T-helper 9 cell (primary cell): ENCODE data around the gene FBXO10.
A peak's percentile ranks its signal among the peaks of the same experiment; 100 is the strongest.
"Not testable (repeated sequence)": the region's sequence is repeated elsewhere in the genome, so short reads cannot be mapped to it uniquely, and the experiment has no call there.

Experiments used
- DNase-seq: peaks from one replicate; pipeline ENCODE4 v3.0.0-alpha.2; 2020
- total RNA-seq, 2 donors: gene quantifications; one replicate each; lab custom pipeline; 2026; lab: John Stamatoyannopoulos, UW

The FBXO10 gene, protein sequence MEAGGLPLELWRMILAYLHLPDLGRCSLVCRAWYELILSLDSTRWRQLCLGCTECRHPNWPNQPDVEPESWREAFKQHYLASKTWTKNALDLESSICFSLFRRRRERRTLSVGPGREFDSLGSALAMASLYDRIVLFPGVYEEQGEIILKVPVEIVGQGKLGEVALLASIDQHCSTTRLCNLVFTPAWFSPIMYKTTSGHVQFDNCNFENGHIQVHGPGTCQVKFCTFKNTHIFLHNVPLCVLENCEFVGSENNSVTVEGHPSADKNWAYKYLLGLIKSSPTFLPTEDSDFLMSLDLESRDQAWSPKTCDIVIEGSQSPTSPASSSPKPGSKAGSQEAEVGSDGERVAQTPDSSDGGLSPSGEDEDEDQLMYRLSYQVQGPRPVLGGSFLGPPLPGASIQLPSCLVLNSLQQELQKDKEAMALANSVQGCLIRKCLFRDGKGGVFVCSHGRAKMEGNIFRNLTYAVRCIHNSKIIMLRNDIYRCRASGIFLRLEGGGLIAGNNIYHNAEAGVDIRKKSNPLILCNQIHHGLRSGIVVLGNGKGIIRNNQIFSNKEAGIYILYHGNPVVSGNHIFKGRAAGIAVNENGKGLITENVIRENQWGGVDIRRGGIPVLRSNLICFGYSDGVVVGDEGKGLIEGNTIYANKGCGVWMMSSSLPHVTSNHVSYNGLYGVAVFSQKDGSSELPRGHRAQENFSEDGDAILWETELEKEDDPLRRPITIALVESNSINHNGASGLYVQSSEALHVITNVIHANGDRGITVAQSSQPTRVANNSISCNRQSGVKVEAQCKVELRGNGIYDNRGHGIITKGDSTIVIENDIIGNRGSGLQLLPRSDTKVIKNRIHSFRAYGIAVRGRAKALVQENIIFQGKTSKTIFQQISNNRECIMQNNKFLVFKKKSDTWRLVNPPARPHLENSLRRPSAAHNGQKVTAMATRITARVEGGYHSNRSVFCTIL
- 2.2 to 4.3 reads per million in 2 donors for total RNA-seq

DNA sequence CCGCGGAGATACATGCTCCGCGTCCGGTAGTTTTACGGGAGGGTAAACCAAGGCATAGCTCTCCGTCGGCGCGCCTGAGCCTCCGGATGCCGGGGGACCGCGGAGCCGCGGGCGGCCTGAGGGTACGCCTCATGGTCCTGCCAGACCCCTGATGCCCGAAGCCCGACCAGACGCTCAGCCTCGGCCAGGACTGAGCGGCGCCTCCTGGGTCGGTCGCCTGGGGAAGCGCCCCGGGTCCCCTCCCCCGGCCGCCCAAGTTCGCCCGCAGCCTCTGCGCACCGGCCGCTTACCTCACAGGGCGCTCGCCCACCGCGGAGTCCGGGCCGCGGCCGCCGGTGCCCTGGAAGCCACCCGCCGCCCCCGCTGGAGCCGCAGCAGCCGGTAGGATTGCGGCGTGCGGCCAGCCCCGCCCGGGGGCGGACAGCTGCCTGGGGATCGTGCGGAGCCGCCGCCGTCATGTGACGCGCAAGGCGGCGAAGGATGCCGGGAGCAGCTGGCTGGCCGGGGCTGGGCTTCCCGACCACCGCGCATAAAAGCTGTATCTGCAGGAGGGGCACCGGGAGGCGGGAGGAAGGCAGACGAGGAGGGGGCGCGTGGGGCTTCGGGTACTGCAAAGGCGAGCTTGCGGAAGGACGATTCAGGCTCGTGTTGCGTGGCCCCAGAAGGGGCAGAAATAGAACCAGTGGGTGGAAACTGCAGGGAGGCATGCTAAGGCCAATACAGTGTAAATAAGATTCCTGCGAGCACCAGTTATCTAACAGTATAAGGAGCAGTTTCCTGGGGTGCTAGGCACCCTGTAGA lies at the start of gene FBXO10:
Gene FBXO10 (minus strand): TSS at position 460 of the 801 bp plus-strand sequence. CDS start 34,612 bp downstream, outside the sequence.
- DNase-seq: peak; percentile 26

DNA sequence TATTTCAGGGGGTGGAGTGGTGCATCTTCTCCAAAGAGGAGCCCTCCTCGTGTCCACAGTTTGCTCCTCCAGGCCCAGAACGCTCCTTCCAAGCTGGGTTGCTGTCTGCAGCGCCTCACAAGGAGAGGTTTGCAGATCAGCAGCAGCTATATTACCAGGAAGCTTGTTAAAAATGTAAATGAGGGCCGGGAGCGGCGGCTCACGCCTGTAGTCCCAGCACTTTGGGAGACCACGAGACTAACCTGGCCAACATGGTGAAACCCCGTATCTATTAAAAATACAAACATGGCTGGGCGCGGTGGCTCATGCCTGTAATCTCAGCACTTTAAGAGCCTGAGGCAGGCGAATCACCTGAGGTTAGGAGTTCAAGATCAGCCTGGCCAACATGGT lies 49.6 kb upstream of the FBXO10 start:
- no peak for DNase-seq

DNA sequence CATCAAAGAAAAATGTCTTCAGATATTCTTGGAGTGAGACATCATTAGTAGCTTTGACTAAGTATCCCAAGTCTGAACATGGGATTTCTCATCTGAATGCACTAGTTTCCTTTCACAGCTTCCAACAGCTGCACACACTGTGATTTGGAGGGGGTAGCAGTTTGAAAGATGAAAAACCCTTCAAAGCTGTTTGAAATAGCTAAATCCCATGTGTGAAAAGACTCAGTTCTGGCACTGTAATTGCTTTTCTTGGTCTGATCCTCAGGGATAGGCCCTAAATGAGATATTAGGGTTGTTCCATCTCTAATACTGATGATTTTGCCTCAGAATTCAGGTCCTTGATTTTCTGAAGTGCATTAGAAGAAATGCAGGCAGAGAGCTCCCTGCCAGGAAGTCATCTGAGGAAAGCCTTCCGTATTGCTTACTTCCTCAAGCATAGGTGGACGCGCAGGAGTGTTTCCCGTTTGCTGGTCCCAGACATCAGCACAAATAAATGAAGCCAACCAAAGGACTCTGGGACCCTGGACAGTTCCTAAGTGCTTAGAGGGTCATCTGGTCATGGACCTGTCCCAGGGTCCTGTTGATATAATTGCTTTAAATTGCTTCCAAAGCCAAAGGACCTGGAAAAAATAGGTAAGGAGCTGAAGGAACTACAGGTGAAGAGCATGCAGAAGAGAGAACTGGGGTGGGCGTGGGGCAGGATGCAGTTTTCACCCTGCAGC lies 49.0 kb upstream of the FBXO10 start:
- no peak for DNase-seq

DNA sequence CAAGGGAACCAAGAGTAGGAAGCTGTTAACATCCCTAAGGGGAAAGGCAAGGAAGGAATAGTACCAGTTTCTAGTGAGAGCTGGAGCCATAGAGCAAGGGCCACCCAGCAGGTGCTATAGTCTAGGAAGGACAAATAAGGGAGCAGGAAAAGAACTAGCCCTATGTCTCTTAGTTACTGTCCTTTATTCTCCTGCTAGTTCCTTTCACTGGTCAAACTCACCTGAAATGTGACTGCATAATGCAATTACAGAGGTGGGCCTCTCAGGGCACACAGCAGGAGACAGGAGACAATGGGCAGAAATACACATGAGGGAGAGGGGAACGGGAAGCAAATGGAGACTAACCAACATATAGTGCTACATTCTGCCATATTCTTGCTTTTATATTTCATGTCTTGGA lies 47.9 kb upstream of the FBXO10 start:
- DNase-seq: no peak

DNA sequence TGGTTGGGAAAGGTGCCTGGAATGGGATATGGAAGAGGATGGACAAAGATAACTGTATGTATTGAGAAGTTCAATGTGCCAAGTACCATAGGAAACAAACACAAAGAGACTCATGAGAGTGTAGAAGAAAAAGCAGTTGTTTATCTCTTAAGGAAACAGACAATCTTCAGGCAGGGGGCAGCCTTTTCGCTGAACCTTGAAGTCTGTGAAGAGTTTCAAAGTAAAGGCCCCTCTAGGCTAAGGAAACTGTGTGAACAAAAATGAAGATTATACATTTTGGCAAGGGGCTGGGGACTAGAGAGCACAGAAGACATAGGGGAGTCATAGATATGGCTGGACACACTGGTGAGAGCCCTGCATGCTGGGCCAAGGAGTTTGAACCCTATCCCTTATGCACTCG lies 47.1 kb upstream of the FBXO10 start:
- no peak for DNase-seq

DNA sequence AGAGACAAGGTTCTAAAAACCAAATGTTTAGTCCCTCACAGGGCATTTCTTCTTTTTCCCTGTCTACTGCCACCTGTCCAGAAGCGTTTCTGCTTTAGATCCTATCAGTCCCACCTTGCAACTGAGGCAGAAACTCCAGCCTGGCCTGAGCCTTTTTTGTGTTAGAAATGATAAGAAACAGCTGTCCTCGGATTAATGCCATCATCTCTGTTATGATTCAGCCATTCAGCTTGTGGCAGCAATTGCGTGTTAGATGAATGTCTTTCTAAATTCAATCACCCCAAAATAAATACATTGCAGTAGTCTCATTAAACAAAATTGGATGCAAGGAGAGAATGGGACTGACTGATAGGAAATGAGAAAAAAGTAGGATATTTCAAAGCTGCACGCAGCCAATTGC lies 46.3 kb upstream of the FBXO10 start:
- no peak for DNase-seq

DNA sequence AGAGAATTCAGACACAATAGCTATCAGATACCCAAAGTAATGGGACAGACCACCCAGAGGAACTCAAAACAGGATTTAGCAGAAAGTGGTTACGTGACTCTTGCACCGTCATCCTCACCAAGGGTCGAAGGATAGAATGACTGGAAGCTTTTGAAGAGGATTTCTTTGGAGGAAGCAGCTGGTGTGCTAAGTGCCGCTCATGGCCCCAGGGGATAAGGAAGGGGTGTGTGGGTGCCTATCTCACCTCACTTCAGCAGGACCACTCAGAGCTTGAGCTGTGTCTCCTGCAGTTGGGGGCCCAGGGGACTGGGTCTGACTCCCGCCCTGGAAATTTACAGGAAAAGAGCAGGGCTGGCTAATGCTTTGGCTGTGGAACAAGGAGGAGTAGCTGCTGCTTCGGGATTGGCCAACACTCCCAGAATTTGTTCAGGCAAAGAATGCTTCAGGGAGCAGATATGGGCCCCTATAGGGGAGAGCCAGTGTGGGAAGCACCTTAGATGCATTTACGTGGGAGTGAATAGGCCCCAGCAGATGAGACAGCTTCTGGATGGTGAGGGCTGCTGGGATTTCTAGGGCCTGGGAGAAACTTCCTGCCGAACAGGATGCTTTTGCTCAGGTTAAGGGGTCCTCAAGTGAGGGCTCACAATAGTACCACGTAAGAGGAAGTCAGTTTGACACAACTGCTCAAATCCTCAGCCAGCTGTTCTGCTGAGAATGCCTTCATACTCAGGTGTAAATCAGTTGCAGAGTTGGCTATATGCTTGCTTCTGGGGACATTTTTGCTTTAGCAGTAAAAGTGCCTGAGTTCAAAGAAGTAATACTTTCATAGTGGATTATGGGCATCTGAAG lies 45.3 kb upstream of the FBXO10 start:
- DNase-seq: no peak

DNA sequence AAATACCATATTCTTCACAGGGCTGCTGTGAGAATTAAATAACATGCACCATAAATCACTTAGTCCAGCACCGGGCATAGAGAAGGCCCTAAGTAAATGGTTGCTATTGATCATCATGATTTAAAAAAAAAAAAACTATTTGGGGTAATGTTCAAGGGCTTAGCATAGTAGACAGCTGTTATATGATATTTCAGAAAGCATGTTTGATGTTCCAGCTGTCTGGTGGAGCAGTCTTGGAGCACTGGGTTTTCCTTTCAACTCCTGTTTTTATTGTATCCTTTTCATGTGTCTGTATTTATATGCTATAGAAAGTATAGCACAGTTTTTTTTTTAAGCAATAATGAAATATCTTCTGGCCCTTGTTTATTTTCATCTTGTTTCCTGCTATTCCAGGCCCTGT lies 44.2 kb upstream of the FBXO10 start:
- DNase-seq: no peak

DNA sequence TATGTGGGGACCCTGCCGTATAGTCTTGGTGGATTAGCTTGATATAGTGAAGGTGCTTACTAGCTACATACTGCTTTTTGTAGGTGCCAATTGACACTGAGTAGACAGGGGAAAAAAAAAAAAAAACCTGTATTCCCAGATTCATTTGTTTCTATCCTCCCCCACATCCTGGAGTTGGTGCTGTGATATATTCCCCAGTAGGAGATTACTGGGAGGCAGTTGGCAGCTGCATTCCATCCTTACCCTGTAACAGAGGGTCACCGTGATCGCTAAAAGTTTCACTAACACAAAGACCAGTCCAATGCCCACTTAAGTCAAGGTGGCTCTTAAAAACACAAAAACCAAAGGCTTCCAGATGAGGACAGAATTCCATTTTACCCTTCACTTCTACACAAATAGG lies 43.6 kb upstream of the FBXO10 start:
- DNase-seq: no peak

DNA sequence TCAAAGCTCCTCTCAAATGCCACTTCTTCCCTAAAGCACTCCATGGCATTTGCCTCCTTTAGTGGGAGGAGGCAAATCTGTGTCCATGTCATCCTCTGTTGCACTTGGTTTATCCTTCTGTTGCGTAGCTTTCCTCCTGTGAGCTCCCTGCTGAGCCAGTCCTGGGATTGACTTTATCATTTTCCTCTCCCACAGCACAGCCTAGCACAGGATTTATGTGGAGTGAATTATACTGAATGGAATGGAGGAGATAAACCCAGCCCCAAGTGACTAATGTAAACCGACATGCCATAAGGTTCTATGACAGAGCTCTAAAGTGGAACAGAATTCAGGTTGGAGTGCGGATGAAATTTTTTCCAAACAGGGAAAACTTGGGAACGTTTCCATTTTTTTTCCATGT lies 42.6 kb upstream of the FBXO10 start:
- no peak for DNase-seq

DNA sequence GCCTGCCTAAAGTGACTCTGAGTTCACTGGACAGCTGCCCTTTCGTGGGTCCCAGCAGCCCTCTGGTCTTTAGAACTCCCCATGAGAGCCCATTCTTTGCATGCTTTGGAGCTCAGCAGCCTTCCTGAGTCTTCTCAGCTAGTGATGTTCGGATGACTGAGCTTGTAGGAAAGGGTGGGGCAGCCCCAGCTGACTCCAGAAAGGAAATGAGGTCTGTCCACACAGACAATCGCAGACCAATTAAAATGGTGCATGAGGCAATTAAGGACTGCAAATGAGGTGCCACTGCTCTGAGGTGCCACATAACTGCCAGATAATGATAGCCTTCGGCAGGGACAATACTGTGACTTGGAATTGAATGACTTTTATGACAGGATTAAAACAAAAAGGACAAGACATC lies 41.7 kb upstream of the FBXO10 start:
- DNase-seq: no peak

DNA sequence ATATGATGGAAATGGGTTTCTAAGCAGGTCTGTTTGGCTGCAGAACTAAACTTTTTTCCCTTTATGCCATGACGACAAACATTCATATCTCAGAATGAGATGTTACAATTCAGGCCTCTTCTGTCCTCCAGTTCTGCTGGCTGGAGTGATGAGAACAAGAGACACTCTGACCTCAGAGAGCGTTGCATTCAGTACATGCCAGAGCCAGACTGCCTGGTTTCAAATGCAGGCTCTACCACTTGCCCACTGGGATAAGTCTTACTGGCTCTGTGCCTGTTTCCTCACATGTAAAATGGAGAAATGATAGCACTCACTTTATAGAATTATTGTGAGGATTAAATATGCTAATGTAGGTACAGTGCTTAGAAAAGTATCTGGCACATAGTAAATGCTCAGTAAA lies 41.0 kb upstream of the FBXO10 start:
- DNase-seq: no peak

DNA sequence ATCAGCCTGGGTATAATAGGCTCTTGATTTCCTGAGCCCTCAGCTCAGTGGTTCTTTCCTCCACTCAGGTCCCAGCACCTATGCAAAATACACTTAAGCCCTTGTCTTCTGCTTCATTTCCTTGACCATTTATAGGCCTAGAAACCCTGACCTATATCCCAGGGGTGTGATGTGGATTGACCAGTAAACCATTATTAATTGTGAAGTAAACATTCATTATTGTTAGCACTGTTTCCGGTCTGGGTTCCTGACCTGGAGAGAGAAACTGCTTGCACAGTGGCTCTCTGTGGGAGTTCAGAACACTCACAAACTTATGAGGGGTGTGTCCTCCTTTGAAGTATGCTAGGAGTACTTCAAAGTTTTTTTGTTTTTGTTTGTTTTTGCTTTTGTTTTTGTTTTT lies 35.8 kb upstream of the FBXO10 start:
- DNase-seq: no peak

DNA sequence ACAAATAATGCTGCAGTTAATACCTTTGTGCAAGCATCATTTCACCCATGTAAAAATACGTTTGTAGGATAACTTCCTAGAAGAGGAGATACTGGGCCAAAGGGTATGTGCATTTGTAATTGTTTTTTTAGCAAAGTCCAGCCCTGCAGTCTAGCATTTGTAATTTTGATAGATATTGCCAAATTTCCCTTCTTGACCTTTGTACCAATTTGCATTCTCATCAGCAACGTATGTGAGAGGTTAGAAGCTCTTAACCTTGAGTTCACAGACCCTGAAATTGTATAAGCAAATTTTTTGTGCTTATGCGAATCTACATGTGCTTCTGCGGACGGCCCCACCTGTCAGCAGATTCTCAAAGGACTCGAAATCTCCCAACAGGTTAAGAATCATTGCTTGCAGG lies 34.8 kb upstream of the FBXO10 start:
- no peak for DNase-seq

DNA sequence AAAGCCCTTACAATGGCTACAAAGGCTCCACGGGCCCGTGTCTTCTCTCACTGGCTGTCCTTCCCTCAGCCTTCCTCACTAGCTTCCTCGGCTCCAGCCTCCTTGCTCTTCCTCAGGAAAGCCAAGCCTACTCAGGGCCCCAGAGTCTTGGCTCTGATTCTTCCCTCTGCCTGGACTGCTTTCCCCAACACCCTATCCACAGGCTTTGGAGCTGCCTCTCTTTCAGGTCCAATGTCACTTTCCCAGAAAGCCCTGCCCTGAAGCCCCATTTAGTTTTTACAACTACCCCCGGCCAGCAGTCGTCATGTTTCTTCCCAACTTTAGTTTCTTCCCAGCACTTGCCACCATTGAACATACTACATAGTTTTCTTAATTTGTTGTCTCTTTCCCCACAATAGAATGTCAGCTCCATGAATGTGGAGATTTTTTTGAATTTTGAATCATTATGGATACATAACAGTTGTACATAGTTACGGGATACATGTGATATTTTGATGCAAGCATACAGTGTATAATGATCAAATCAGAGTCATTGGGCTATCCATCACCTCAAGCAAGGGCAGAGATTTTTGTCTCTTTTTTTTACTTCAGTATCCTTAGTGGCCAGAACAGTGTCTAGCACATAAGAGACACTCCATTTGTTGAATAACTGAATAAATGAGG lies 33.7 kb upstream of the FBXO10 start:
- DNase-seq: no peak

DNA sequence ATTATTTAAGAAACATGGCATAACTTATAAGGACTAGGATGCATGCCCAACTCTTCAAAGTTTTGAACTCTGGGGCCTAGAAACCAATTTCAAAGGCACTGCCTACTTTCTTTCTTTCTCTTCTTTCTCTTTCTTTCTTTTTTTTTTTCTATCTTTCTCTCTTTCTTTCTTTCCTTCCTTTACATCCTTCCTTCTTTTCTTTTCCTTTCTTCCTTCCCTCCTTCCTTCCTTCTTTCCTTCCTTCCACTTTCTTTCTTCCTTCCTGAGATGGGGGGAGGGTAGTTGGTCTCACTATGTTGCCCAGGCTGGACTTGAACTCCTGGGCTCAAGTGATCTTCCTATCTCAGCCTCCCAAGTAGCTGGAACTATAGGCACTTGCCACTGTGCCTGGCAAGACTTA lies 32.1 kb upstream of the FBXO10 start:
- DNase-seq: no peak

DNA sequence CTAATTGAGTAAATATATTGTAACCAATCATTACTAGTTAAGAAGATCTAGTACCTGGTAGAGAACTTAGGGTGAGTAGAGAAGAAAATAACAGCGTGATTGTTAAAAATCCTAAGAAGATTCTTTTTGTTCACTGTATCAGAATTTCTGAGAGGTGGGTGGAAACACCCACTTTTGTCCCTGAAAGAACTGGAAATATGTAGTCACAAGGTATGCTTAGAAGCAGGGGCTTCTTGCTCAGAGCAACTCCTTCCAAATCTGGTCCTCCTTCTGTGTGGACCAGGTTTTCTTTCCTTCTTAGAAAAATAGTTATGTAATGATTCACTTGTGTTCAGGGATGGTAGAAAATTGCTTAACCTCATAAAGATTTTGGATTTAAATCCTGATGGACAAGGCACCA lies 28.1 kb upstream of the FBXO10 start:
- DNase-seq: no peak

DNA sequence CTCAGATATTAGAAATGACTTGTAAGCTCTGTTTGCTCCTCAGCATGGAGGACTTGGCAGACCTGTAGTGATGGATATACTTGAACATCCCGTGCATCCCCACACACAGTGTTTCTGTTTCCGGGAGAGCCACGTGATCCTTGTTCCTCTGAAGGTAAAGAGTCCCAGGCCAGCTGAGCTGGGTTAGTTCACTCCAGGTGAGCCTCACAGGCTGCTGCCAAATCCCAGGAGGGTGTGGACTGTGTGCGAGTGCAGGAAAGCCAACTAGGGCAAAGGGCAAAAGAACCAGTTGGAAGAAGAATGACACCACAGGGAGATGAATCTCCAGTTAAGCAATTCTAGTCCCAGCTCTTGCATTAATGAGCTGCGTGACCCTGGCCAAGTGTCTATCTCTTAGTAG lies 26.6 kb upstream of the FBXO10 start:
- no peak for DNase-seq

DNA sequence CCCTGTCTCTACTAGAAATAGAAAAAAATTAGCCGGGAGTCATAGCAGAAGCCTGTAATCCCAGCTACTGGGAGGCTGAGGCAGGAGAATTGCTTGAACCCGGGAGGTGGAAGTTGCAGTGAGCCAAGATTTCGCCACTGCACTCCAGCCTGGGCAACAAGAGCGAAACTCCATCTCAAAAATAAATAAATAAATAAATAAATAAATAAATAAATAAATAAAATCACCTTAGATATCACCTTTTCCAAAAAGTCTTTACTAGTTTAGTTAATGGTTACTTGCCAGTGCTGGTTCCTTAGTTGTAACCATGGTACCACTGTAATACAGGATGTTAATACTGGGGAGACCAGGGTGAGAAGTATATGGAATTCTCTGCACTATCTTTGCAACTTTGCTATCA lies 25.9 kb upstream of the FBXO10 start:
- not testable (repeated sequence) for DNase-seq

DNA sequence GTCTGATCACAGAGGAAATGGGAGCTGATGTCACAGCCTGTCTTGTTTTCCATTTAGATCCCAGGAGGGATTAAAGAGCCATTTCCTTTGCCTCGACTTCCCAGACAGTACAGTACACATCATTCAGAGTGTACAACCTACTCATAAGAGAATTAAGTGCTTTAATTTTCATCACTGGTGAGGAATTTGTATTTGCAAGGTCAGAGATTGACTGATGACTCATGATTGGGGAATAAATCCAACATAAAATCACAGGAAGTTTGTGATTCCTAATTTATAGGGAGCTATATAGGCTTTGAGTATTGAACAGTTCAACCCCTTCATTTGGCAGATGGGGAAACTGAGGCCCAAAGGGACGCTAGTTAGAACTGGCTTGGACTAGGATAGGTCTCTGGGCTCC lies 20.3 kb upstream of the FBXO10 start:
- no peak for DNase-seq
